Endothelial cell of umbilical vein (primary cell): ENCODE measurements around the gene PCDH8. TPM values are rescaled to one million over a fixed set of nuclear protein-coding genes. Genes with fewer than 3 reads are reported as not detected.
A peak's percentile ranks its signal among the peaks of the same experiment; 100 is the strongest.

Experiments used
- BruUV-seq: library from RNA; stranded (reverse); fragments of 400-500 nt; replicated peaks from 2 replicates; lab custom pipeline; 2021; lab: Mats Ljungman, UMichigan
- CTCF ChIA-PET: fragments of 300-600, 350-600 bp; sonication (Branson Sonifier 250); formaldehyde crosslinking; loops from one replicate; lab custom pipeline; 2021; ENCODE audit warnings: antibody characterized with exemption, inconsistent platforms; lab: Charles Lee
- POLR2A ChIA-PET: fragments of 300-600, 350-600 bp; sonication (Branson Sonifier 250); formaldehyde crosslinking; loops from one replicate; lab custom pipeline; 2021; ENCODE audit warnings: antibody characterized with exemption, inconsistent platforms; lab: Charles Lee
- DNase-seq: peaks from one replicate; pipeline ENCODE4 v3.0.0-alpha.2; 2011; ENCODE audit warnings: low read depth, low spot score
- FAIRE-seq: peaks from 2 replicates; lab custom pipeline; 2011; peaks lifted over from hg19 to GRCh38; lab: Jason Lieb, UNC
- H2AFZ ChIP-seq: 2 replicates; pipeline ENCODE4 v1.6.0; 2012; ENCODE audit warnings: low read depth, low read length, control low read depth, inconsistent platforms
- H3K27ac ChIP-seq: 2 replicates; pipeline ENCODE4 v1.5.1; 2011; ENCODE audit warnings: low read depth, mild to moderate bottlenecking, control low read depth, low read length, moderate library complexity; ENCODE audit not compliant: insufficient read depth
- H3K27me3 ChIP-seq, 2 experiments: 2 replicates each; pipeline versions ENCODE4 v1.6.0 to v1.6.1; 2011; ENCODE audit warnings: low read length in 2 of 2, mixed read lengths in 1 of 2; ENCODE audit not compliant: control insufficient read depth in 2 of 2, insufficient read depth in 2 of 2
- H3K36me3 ChIP-seq, 2 experiments: 2 replicates in 1 of 2; 3 replicates in 1 of 2; pipeline ENCODE4 v1.5.1; 2011; ENCODE audit warnings: low read length in 2 of 2, mild to moderate bottlenecking in 1 of 2, moderate library complexity in 1 of 2; ENCODE audit not compliant: control insufficient read depth in 2 of 2, insufficient read depth in 2 of 2; ENCODE audit errors: extremely low read depth in 1 of 2
- H3K4me1 ChIP-seq: 3 replicates; pipeline ENCODE4 v1.5.1; 2011; ENCODE audit warnings: mild to moderate bottlenecking, low read length; ENCODE audit not compliant: control insufficient read depth, insufficient read depth; ENCODE audit errors: extremely low read depth
- H3K4me2 ChIP-seq: 2 replicates; pipeline ENCODE4 v1.6.1; 2011; ENCODE audit warnings: low read length, control low read depth, mixed read lengths; ENCODE audit not compliant: insufficient read depth
- H3K4me3 ChIP-seq, 3 experiments: fragments of 200-600 bp in 1 of 3; sonication (generic), shearing (Covaris generic) in 1 of 3; replicated peaks in 1 of 3; 2 replicates each; pipeline ENCODE4 v1.5.1; 2011 to 2016; ENCODE audit warnings: control low read depth in 3 of 3, low read length in 3 of 3, mild to moderate bottlenecking in 2 of 3, inconsistent platforms in 1 of 3, low read depth in 1 of 3, moderate library complexity in 1 of 3; ENCODE audit not compliant: insufficient read depth in 1 of 3
- H3K79me2 ChIP-seq: 2 replicates; pipeline ENCODE4 v1.6.0; 2012; ENCODE audit warnings: low read length, inconsistent platforms; ENCODE audit not compliant: control insufficient read depth, insufficient read depth
- H3K9ac ChIP-seq: replicated peaks from 2 replicates; pipeline ENCODE3; 2011; ENCODE audit warnings: low read length, control low read depth; ENCODE audit not compliant: insufficient read depth; ENCODE audit errors: extremely low read depth
- H3K9me1 ChIP-seq: replicated peaks from 3 replicates; pipeline ENCODE4 v1.6.0; 2011; ENCODE audit warnings: mild to moderate bottlenecking, low read length; ENCODE audit not compliant: control insufficient read depth, insufficient read depth; ENCODE audit errors: extremely low read depth
- H3K9me3 ChIP-seq: replicated peaks from 2 replicates; pipeline ENCODE4 v1.5.1; 2012; ENCODE audit warnings: low read length, inconsistent platforms; ENCODE audit not compliant: control insufficient read depth, insufficient read depth
- H4K20me1 ChIP-seq: replicated peaks from 2 replicates; pipeline ENCODE3; 2011; ENCODE audit warnings: mild to moderate bottlenecking, low read length; ENCODE audit not compliant: control insufficient read depth, insufficient read depth; ENCODE audit errors: extremely low read depth
- CTCF ChIP-seq, 2 donors: IDR thresholded peaks; 1 replicate in 1 of 2; 2 replicates in 1 of 2; pipeline ENCODE4 v1.5.1; 2011; ENCODE audit warnings: low read length in 2 of 2, mild to moderate bottlenecking in 2 of 2, moderate library complexity in 2 of 2, control low read depth in 1 of 2, inconsistent platforms in 1 of 2, low read depth in 1 of 2; ENCODE audit not compliant: insufficient read depth in 1 of 2; ENCODE audit errors: extremely low read depth in 1 of 2
- EZH2 ChIP-seq: IDR thresholded peaks from 2 replicates; pipeline ENCODE4 v1.6.1; 2012; ENCODE audit warnings: borderline replicate concordance, low read depth, mild to moderate bottlenecking, moderate library complexity, low read length, inconsistent platforms; ENCODE audit not compliant: severe bottlenecking
- FOS ChIP-seq: IDR thresholded peaks from 2 replicates; pipeline ENCODE4 v1.6.1; 2011; ENCODE audit warnings: mild to moderate bottlenecking, low read length, moderate library complexity, borderline replicate concordance; ENCODE audit not compliant: insufficient read depth
- GATA2 ChIP-seq: IDR thresholded peaks from 2 replicates; pipeline ENCODE4 v1.7.0; 2011; ENCODE audit warnings: low read depth, mild to moderate bottlenecking, moderate library complexity, mixed read lengths, low read length; ENCODE audit not compliant: insufficient read length, insufficient read depth
- JUN ChIP-seq: IDR thresholded peaks from 2 replicates; pipeline ENCODE4 v1.6.1; 2011; ENCODE audit warnings: borderline replicate concordance, low read depth; ENCODE audit not compliant: insufficient read length, insufficient read depth
- MAX ChIP-seq: IDR thresholded peaks from 2 replicates; pipeline ENCODE4 v1.6.1; 2011; ENCODE audit not compliant: insufficient read depth, insufficient read length
- MYC ChIP-seq: IDR thresholded peaks from one replicate; pipeline ENCODE4 v1.6.1; 2011; ENCODE audit warnings: mild to moderate bottlenecking, low read depth, low read length
- POLR2A ChIP-seq: IDR thresholded peaks from 2 replicates; pipeline ENCODE4 v1.6.1; 2012; ENCODE audit warnings: low read depth, mild to moderate bottlenecking, control low read depth, low read length
- POLR2AphosphoS5 ChIP-seq: IDR thresholded peaks from 2 replicates; pipeline ENCODE4 v1.6.1; 2012; ENCODE audit warnings: low read depth, mild to moderate bottlenecking, control low read depth, low read length, moderate library complexity; ENCODE audit not compliant: insufficient read depth
- dilution Hi-C: fragments of 300-500 bp; cut with MboI; formaldehyde crosslinking; loops from one replicate; pipeline ENCODE4 v1.15.0; 2019; ENCODE audit warnings: low sequenced_read_pairs; ENCODE audit not compliant: extremely low pct_ligation_motif_present
- intact Hi-C: fragments of 100-400 bp; cut with micrococcal nuclease; formaldehyde crosslinking; loops from one replicate; pipeline ENCODE4 v1.10.0; 2022
- microRNA counts: library from miRNA; unstranded; fragments of <30 nt; microRNA quantifications from one replicate; lab custom pipeline; 2016
- microRNA-seq: library from miRNA; unstranded; fragments of <30 nt; microRNA quantifications from one replicate; pipeline ENCODE4 v1.2.0, GENCODE V29; 2021; ENCODE audit warnings: borderline number of aligned reads, borderline replicate concordance
- polyA plus RNA-seq, 4 experiments: library from polyadenylated mRNA; depleted of rRNA in 3 of 4; stranded (reverse) in 3 of 4; unstranded in 1 of 4; fragments of >200 nt; gene quantifications; 2 replicates each; pipeline versions ENCODE4 v1.2.1 to v1.2.3, GENCODE V29; 2011 to 2012; ENCODE audit warnings: missing spikeins in 1 of 4
- small RNA-seq: library from RNA; depleted of rRNA; stranded (forward); fragments of <200 nt; gene quantifications from one replicate; pipeline ENCODE3, GENCODE V24; 2012; ENCODE audit warnings: low replicate concordance, low read depth; ENCODE audit not compliant: insufficient read depth, insufficient read length
- total RNA-seq: library from RNA; stranded (reverse); gene quantifications from 2 replicates; pipeline ENCODE4 v1.2.3, GENCODE V29; 2021

PCDH8 gene
- total and polyA plus RNA-seq, 2 donors (not counting 3 experiments of a cell fraction or from before 2014, with no cell fraction given) = not detected

- BruUV-seq = no TSS peak
- Histone ChIP-seq H3K27ac (no peak overlapping the region), H3K79me2 (no peaks in the 10 kb centered on the region), H4K20me1 (no peaks in the 10 kb centered on the region), H3K36me3 (no peaks in the 10 kb centered on the region), H3K9me3 (no peaks in the 10 kb centered on the region), H3K4me1 (no peaks in the 10 kb centered on the region), H3K9ac (no peak overlapping the region), H3K27me3 (no peaks in the 10 kb centered on the region), H3K9me1 (no peaks in the 10 kb centered on the region), H3K4me3 (no peak overlapping the region), H2AFZ (no peak overlapping the region), H3K4me2 (no peak overlapping the region)
- ChIA-PET CTCF (no interaction called here), POLR2A (no interaction called here)
- intact Hi-C loops (no loop called here), dilution Hi-C loops (no loop called here)
- no peak for FAIRE-seq
- no peak for DNase-seq
- TF ChIP-seq CTCF (IDR thresholded peaks at IDR 0.05; ENCODE audit: extremely low read depth in 1 of 2, insufficient read depth in 1 of 2, low read depth in 1 of 2, low read length in 2 of 2) = no peak
- TF ChIP-seq POLR2AphosphoS5 = no peak
- TF ChIP-seq GATA2 = no peak
- TF ChIP-seq MAX = no peak
- TF ChIP-seq POLR2A = no peak
- no peak for TF ChIP-seq FOS
- no peak for TF ChIP-seq EZH2
- TF ChIP-seq JUN = no peak
- TF ChIP-seq MYC = no peak
Observed at GRCh38 chr13:52793515-52794061, 54.9 kb downstream of the PCDH8 start.

MicroRNAs within 50 kb of the gene (microRNA counts, 767-probe panel; counts per million panel counts)
- 723 counts per million, percentile 96 among the panel's probes with 10 or more counts for microRNA hsa-miR-759 (lab: Ali Mortazavi, UCI)

Small RNA genes lying within 50 kb of the gene (microRNA-seq; reads per million reads assigned to microRNA genes)
- not detected for gene MIR759

Small RNA genes lying within 50 kb of the gene (small RNA-seq; reads per million reads assigned to genes)
- gene MIR759 = not detected

Other genes starting within 250 kb of the PCDH8 start
- 11.7 and 12.4 TPM in 2 replicates for gene HNRNPA1L2, start 206.2 kb downstream of the PCDH8 start, total RNA-seq
- gene HNRNPA1L2, start 206.2 kb downstream of the PCDH8 start, polyA plus RNA-seq = 3.7 and 5.4 TPM in 2 replicates
- 74.2 and 78.8 TPM in 2 replicates for gene SUGT1, start 195.8 kb downstream of the PCDH8 start, total RNA-seq
- 15.2 and 21.7 TPM in 2 replicates for gene SUGT1, start 195.8 kb downstream of the PCDH8 start, polyA plus RNA-seq
- gene CNMD, start 108.8 kb downstream of the PCDH8 start, total RNA-seq = not detected in 2 replicates
- gene CNMD, start 108.8 kb downstream of the PCDH8 start, polyA plus RNA-seq = not detected in 2 replicates
- not detected in 2 replicates for gene OLFM4, start 180.2 kb upstream of the PCDH8 start, total RNA-seq
- not detected in 2 replicates for gene OLFM4, start 180.2 kb upstream of the PCDH8 start, polyA plus RNA-seq